ENCODE data around the gene MGST2. TPM values are rescaled to one million over a fixed set of nuclear protein-coding genes. Genes with fewer than 3 reads are reported as not detected.

MGST2 gene
- total RNA-seq, 1 donor from 2014 or later, result 28.1 TPM

GRCh38 chr4:139668658-139669201, 3.1 kb downstream of the MGST2 start:
- intact Hi-C loops (cut with micrococcal nuclease), result no loop called here

GRCh38 chr4:139669335-139669734, 3.7 kb downstream of the MGST2 start:
- intact Hi-C loops (cut with micrococcal nuclease), result no loop called here

- intact Hi-C loops (cut with micrococcal nuclease), result no loop called here
These were observed 4.3 kb downstream of the MGST2 start for GRCh38 chr4:139669890-139670289.

GRCh38 chr4:139670775-139671174, 5.2 kb downstream of the MGST2 start:
- intact Hi-C loops (cut with micrococcal nuclease), result no loop called here

GRCh38 chr4:139672215-139672614, 6.6 kb downstream of the MGST2 start:
- intact Hi-C loops (cut with micrococcal nuclease), result no loop called here

- intact Hi-C loops (cut with micrococcal nuclease), result no loop called here
These were observed 7.1 kb downstream of the MGST2 start for GRCh38 chr4:139672732-139673131.

- intact Hi-C loops (cut with micrococcal nuclease), result no loop called here
These were observed 9.4 kb downstream of the MGST2 start for GRCh38 chr4:139674875-139675550.

- intact Hi-C loops (cut with micrococcal nuclease), result no loop called here
These were observed 10.0 kb downstream of the MGST2 start for GRCh38 chr4:139675651-139676050.

GRCh38 chr4:139676365-139676764, 10.7 kb downstream of the MGST2 start:
- intact Hi-C loops (cut with micrococcal nuclease), result no loop called here

GRCh38 chr4:139676913-139677585, 11.4 kb downstream of the MGST2 start:
- intact Hi-C loops (cut with micrococcal nuclease), result no loop called here

- intact Hi-C loops (cut with micrococcal nuclease), result no loop called here
These were observed 16.7 kb downstream of the MGST2 start for GRCh38 chr4:139682309-139682708.

GRCh38 chr4:139682741-139683151, 17.1 kb downstream of the MGST2 start:
- intact Hi-C loops (cut with micrococcal nuclease), result no loop called here

GRCh38 chr4:139684351-139684750, 18.7 kb downstream of the MGST2 start:
- intact Hi-C loops (cut with micrococcal nuclease), result no loop called here

- intact Hi-C loops (cut with micrococcal nuclease), result loop anchor here (1.0 kb wide), 1 partner anchor 28 kb away; no protein-coding TSS in a partner anchor
These were observed 19.6 kb downstream of the MGST2 start for GRCh38 chr4:139685180-139685579.

- intact Hi-C loops (cut with micrococcal nuclease), result no loop called here
These were observed 20.5 kb downstream of the MGST2 start for GRCh38 chr4:139686130-139686529.

- intact Hi-C loops (cut with micrococcal nuclease), result no loop called here
These were observed 21.4 kb downstream of the MGST2 start for GRCh38 chr4:139686988-139687387.

GRCh38 chr4:139689093-139689722, 23.6 kb downstream of the MGST2 start:
- intact Hi-C loops (cut with micrococcal nuclease), result no loop called here

- intact Hi-C loops (cut with micrococcal nuclease), result no loop called here
These were observed 24.8 kb downstream of the MGST2 start for GRCh38 chr4:139690419-139690818.

- intact Hi-C loops (cut with micrococcal nuclease), result no loop called here
These were observed 26.8 kb downstream of the MGST2 start for GRCh38 chr4:139692309-139693012.

- intact Hi-C loops (cut with micrococcal nuclease), result no loop called here
These were observed 29.0 kb downstream of the MGST2 start for GRCh38 chr4:139694522-139695107.

- intact Hi-C loops (cut with micrococcal nuclease), result no loop called here
These were observed 30.9 kb downstream of the MGST2 start for GRCh38 chr4:139696491-139696890.
